Left cardiac atrium (tissue), 4 donors: ENCODE measurements around the gene AGBL4. TPM values are rescaled to one million over a fixed set of nuclear protein-coding genes. Genes with fewer than 3 reads are reported as not detected.
A peak's percentile ranks its signal among the peaks of the same experiment; 100 is the strongest.

Experiments used
- ATAC-seq, 2 donors: fragments of 200-7000 bp; cut with Tn5 transposase; one replicate each; pipeline ENCODE4 v1.9.1; 2020; ENCODE audit warnings: mild to moderate bottlenecking in 2 of 2, moderate library complexity in 2 of 2
- DNase-seq: peaks from one replicate; pipeline ENCODE4 v3.0.0-alpha.2; 2020
- intact Hi-C, 2 donors: fragments of 100-400 bp; cut with DNase I; formaldehyde crosslinking; loops; one replicate each; pipeline versions ENCODE4 v1.14.1 to v1.15.1; 2022 to 2023
- total RNA-seq, 2 donors: library from RNA; stranded (reverse); fragmentation: NEBNext Ultra II Directional; extraction: Animal tissue kit (Norgen Biotek cat#: 25700); gene quantifications; one replicate each; pipeline ENCODE4 v1.2.1, GENCODE V29; 2021
- donor health status: DM: no; HTN: yes; CAD: no.
- donor health status: DM: no; HTN: yes; CAD: no; lungs with severe emphysema.
- donor health status: DM: yes; HTN: yes; CAD: no.
- donor health status: Dilated cardiomyopathy.

Gene AGBL4
- total RNA-seq, 2 donors from 2014 or later = 2.5 to 3.1 TPM

DNA sequence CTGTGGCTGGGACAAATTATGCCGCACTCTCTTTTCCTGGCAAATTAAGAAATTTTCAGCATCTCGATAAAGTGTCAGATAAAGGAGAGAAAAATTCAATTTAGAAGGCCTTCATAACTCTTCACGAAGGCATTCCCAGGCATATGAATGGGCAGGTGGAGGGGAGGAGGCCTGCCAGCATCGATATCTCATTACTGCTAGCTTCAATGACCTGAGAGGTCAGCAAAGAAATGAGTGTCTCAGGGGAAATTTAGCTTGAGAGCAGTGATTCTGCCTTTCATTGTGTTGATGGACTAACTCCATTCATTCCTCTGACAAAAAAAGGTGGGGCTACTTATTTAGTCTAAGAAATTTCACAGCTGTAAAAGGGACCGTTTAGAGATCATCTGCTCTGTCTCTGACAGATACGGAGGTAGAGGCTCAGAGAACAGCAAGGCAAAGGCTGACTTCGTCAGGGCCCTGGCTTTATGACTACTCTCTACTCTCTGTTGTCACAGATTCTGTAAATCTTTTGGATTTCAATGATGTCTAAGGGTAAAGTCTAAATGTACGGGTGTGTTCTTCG lies 1035.0 kb downstream of the AGBL4 start:
- intact Hi-C loops = no loop called here
- no peak for ATAC-seq
- no peak for DNase-seq

DNA sequence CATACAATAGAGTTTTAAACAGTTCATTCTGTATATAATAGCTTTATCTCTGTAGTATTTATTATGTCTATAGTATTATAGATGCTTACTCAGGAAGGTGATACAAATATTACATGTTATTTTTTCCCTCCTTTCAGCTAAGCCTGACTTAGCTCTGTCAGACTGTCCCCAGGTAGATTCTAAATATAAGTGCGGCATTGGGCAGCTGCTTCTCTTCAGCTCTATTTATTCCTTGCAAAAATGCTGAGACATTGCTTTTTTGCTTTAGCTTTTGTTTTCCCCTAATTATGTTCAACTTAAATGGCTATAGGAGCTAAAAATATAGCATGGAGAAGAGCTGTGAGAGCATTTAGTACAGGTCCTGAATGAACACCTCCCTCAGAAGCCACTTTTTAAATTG lies 1043.8 kb downstream of the AGBL4 start:
- no peak for ATAC-seq
- intact Hi-C loops = no loop called here
- no peak for DNase-seq

DNA sequence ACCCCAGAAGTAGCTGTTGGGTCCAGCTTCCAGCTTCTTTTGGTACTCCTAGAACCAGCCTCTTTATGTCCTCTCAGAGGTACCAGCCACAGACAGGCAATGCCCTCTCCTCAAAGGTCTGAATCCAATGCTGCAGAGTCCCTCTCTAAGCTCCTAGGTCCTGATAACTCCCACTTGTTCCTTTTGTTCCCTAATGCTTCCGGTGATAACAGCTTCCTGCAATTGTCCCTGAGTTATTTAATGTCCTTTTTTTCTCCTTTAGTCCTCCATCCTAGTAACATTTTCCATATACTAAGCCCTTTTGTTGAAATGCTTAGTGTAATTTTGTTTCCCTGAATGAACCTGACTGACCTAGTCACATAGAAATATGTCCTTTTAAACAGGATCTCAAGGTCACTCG lies 1045.3 kb downstream of the AGBL4 start:
- DNase-seq (no peak), ATAC-seq (no peak)
- intact Hi-C loops = no loop called here

DNA sequence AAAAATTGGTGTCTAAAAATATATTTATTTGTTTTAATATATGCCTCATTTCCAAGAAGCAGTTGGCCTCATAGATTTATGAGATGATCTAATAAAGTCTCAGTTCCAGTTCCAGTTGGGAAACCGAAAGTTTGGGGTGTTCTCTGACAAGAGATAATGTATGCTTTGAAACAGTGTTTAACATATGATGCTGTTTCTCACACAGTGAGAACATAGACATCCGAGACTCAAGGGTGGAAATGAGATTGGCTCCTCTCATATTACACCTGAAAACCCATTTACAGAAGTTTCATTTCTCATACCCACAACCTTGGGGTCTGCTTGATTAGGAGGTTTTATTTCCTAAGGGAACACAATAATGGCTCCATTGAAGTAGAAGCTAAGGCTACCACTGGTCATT lies 1046.5 kb downstream of the AGBL4 start:
- intact Hi-C loops = no loop called here
- DNase-seq = no peak

DNA sequence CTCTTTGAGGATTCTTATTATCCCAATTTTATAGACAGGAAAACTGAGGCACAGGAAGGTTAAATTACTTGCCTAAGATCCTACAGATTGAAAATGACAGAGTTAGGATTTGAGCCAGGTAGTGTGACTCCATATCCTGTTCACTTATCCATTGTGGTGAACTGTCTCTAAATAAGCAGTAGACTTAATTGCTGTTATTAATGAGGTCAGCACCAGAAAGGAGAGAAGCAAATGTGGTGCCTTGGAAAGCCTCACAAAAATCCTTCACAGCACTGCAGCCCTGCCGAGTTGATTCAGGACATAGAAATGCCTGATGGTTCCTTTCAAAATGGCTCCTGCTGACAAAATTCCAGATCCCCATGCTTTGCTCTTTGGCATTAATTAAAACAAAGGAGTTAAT lies 1053.8 kb downstream of the AGBL4 start:
- intact Hi-C loops = no loop called here
- no peak for ATAC-seq
- no peak for DNase-seq

More for the DNA sequence above, 1046.5 kb downstream of the AGBL4 start:
- no peak for ATAC-seq

DNA sequence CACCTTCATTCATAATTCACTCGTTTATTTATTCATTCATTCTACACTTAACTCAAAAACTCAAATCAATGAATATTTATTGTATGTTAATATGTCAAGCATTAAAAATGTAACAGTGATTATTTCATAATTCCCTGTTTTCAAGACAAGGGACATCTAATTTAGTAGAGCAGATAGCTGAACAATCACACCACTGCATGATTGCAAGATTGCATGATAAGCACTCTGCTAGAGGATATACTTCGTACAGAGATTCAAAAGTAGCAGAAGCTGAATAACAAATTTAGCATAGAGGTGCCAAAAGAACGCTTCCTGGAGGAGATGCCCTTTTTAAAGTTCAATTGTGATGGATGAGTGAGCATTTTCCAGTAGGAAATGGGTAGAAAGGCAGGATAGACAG lies 1056.4 kb downstream of the AGBL4 start:
- ATAC-seq (no peak), DNase-seq (no peak)
- intact Hi-C loops = no loop called here

DNA sequence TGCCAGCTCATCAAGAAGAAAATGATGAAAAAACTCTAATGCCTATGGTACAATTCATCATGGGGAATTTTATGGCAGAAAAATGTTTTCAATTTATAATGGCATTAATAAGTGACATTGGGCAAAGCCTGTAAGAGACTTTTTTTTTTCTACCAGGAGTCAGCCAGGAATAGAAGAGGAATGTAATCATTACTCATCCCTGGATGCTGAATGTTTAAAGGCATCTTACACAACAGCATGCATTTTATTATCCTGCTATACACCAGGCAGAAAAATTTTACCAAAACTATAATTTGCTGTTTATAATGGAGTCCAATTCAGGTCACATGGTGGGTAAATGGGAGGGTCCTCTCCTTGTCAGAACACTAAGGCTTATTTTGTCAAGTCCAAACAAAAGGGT lies 1057.2 kb downstream of the AGBL4 start:
- no peak for DNase-seq
- intact Hi-C loops = no loop called here
- no peak for ATAC-seq

DNA sequence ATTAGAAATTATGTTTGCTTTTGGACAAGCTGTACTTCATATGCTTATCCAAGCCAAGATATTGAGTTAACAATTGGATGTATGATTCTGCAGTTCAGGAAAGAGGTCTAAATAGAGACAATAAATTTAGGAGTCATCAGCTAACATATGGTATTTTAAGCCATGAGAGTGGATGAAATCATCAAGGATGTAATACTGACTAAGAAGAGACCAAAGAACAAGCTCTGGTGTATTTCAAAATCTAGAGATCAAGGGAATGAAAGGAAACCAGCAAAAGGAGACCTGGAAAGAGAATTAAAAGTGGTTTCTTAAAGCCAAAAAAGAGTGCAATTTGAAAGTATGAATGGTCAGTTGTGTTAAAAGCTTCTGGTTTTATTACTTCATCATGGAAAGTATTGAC lies 1063.4 kb downstream of the AGBL4 start:
- ATAC-seq = no peak

DNA sequence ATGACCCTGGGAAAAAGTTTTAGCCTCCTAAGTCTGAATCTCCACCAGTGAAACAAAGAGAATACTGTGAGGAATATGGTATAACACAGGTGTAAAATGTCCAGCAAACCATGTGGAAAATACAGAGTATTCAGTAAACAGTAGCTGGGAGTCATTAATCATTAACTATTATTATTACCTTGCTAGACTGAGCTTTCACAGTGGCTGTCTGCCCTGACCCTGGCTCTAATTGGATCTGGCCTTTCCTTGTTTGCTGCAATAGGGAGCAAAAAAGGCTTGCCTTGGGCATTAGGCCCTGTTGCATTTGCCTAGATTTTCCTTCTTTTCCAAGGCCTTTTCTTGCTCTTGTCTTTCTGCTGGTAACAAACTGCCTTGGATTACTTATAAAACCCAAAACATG lies 1068.0 kb downstream of the AGBL4 start:
- DNase-seq (no peak), ATAC-seq (no peak)
- intact Hi-C loops = no loop called here

More for the DNA sequence above, 1063.4 kb downstream of the AGBL4 start:
- DNase-seq = no peak
- intact Hi-C loops = no loop called here

DNA sequence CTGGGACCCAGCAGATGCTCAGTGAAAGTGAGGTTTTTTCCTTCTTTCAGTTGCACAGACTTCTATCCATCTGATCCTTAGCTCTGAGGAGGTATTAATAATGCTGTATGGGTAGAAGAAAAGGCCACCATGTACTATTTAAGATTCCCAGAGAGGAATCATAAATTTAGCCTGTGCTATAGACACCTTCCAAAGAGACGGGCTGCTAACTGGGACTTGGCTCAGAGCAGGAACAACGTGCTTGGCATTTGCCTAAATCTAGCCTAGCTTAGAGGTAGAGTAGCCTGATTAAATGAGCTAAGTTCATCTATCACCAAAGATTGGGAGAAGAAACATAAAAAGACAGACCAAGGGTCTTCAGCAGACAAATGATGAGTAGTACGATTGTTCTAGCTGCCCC lies 1070.1 kb downstream of the AGBL4 start:
- intact Hi-C loops = no loop called here
- ATAC-seq (no peak), DNase-seq (no peak)

DNA sequence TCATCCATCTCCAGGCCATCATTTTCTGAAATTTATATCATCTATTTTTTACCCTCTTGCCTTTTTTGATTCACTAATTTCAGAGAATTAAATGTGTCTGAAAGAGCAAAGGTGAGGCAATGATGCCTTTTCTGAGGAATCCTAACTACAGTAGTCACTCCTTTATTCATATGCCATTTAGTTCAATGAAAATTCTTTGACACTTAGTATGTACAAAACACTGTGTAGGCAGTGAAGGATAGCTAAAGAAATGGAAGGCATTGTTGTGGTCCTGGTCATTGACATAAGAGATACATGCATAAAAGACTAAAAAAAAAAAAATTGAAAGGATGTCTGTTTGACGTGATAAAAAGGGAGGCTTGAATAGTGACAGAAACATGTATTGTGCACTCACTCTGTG lies 1075.2 kb downstream of the AGBL4 start:
- DNase-seq (no peak), ATAC-seq (no peak)
- intact Hi-C loops = no loop called here

DNA sequence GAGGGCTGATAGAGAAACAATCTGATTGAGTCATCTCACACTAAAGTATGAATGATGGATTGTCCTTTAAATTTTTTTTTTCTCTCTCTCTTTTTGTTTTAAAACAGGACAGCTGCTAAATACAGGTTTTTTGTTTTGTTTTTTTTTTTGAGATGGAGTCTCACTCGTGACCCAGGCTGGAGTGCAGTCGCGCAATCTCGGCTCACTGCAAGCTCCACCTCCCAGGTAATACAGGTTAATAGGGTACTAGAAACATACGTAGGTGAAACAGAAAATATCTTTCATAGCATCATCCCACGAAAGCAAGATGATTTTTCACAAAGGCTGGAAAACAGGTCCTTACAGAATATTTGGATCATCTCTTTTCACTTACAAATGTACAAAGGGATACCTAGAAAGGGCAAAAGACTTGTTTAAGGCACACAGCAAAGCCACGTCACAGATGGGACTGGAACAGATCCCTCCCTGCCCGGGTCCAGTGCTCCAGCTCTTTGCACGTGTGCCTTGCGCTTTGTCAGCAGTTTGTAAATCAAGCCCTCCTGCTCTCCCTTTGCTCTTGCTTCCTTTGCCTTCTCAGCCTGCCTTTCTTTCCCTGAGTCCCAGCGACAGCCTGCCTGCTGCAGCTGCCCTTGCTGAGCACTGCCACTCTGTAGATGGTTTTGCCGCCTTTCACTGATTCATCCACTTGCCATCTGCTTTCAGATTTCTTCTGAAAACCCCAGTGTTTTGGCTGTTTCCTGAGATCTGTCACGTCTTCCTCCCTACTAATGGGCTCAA lies 1075.8 kb downstream of the AGBL4 start:
- intact Hi-C loops = no loop called here
- ATAC-seq (no peak), DNase-seq (no peak)

DNA sequence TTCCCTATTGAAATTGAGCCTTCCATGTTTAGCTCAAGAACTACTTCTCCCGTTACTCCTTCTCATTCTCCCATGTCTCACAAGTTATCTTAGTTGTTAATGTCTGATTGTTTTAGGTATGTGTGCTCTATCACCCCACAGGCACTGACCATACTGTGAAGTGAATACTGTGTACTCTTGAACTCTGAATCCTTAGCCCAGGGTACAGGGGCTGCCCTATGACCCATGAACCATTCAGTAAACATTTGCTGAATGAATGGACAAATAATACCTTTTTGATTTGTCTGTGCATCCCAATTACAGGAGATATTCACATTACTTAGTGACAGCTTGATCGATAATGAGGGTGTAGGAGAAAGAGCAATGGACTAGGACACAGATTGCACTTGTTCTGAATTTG lies 1077.7 kb downstream of the AGBL4 start:
- DNase-seq = no peak
- intact Hi-C loops = no loop called here
- no peak for ATAC-seq

DNA sequence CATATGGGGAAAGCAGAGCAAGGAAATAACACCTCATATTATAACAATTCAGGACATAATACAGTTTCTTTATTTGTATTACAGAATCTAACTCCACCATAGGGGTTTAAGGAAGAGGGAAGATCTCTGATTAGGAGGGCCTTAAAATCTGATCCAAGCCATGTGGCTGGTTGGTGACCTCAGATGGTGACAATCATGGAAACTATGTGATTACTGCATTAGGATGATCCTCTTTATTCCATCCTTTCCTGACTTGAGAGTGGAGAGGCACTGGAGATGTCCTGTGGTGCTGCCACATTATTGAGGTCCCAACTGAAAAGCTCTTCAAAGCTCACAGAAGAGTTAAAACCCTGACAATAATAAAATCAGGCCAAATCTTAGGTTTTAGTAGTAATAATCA lies 1078.9 kb downstream of the AGBL4 start:
- ATAC-seq = no peak
- no peak for DNase-seq
- intact Hi-C loops = no loop called here

DNA sequence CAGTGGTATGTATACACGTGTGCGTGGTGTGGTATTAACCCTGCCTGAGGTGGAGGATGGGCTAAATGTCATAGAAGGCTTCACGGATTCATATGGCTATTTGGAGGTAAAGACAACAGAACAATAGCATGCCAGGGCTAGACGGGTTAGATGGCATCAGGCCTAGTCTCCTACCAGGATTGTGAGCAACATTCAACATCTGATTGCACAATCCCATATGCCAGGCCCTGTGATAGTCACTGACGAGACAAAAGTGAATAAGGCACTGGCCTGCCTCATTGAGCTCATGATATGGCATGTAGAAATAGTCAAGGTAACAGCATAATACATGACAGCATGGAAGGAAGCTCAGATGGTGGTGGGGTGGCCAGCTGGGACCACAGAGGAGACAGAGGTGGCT lies 1079.9 kb downstream of the AGBL4 start:
- DNase-seq = no peak
- ATAC-seq = no peak
- intact Hi-C loops = no loop called here

DNA sequence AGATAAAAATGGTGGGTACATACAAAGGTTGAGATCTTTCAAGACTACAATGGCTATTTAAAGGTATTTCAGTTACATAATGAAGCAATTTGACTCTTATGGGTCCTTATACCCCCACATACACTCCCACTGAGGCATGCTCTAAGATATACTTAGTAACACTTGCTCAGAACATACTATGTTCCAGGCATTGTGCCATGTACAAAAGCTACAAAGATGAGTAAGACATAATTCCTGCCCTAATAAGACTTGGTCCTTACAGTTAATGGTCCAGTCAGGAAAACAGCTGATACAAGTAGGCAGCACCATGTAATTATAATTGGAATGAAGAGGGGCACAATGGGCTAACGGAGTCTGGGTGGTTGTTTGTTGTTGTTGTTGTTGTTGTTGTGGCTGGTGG lies 1080.4 kb downstream of the AGBL4 start:
- intact Hi-C loops = no loop called here
- ATAC-seq (peak in 1 of 2 donors; percentile 79), DNase-seq (no peak)

DNA sequence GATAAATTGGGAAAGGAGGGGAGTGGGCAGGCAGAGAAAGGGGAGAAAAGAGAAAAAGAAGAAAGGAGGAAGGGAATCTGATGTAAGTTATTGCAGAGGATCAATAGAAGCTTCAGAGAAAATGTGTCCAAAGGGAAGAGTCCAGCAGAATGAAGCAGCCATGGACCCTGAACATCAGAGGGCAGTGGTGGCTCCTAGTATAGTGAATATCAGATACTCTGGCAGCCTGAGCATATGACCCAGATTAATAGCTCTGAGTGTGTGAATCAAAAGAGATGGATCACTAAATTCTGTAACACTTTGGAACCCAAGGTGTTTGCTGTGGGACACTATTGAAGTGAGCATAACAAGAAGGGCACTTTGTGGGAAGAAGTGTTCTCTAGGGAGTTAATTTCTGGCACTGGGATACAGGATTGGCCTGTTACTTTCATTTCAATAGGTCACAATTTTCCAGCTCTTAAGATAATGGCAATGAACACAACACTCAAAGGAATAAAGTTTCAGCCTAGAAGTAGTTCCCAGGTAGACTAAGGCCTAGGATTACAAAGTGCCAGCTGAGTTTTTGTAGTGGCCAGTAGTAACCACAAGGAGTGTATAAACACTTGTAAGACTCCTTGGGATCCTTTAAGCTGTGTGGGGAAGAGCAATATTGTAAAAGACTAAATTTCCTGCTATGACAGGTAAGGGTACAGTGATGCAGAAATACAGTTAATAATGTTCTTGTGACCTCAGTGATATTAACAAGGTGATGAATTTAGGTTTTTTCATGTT lies 1082.6 kb downstream of the AGBL4 start:
- ATAC-seq (no peak), DNase-seq (no peak)
- intact Hi-C loops = no loop called here

DNA sequence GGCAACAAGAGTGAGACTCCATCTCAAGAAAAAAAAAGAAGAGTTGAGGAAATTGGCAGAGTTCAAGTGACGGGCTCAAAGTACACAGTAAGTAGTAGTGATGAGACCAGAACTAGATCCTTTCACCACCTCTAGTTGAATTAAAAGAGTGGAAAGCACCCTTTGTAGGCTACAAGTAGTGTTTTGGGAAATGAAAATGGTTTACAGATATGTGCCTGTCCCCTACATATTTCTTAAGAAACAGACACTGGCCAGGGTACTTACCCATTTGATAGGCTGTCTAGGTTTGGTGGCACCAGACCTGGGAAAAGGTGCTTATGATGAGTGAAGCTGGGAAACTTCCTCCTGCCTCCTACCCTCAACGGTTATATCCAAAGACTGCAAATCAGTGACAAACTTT lies 1083.4 kb downstream of the AGBL4 start:
- ATAC-seq = no peak
- intact Hi-C loops = no loop called here
- DNase-seq = no peak

DNA sequence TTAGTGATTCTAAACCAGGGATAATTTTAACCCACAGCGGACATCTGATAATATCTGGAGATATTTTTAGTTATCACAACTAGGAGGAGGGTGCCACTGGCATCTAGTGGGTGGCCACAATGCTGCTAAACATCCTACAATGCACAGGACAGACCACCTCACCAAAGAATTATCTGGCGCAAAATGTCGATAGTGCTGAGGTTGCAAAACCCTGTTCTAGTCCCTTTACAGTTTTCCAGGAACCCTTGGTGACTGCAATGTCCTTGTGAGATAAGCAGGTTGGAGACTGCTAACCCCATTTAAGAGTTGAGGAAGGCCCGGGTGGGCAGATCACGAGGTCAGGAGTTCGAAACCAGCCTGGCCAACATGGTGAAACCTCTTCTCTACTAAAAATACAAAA lies 1083.9 kb downstream of the AGBL4 start:
- ATAC-seq = no peak
- intact Hi-C loops = no loop called here

DNA sequence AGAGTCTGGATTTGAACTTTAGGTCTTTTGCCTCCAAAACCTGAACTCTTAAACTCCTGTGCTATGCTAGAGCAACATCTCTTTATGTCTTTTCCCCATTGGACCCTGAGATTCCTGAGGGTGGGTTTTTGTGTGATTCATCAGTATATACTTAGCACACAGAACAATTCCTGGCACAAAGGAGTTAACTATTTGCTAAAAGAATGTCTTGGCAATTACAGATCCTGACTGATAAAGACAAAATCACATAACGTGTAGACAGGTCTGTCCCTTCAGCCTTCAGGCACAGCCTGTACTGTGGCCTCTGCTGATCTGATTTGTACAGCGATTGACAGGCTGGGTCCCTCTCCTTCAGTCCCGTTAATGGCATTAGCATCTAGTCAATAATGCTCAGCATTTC lies 1084.7 kb downstream of the AGBL4 start:
- intact Hi-C loops = no loop called here
- DNase-seq (no peak), ATAC-seq (no peak)

More for the DNA sequence above, 1083.9 kb downstream of the AGBL4 start:
- no peak for DNase-seq

DNA sequence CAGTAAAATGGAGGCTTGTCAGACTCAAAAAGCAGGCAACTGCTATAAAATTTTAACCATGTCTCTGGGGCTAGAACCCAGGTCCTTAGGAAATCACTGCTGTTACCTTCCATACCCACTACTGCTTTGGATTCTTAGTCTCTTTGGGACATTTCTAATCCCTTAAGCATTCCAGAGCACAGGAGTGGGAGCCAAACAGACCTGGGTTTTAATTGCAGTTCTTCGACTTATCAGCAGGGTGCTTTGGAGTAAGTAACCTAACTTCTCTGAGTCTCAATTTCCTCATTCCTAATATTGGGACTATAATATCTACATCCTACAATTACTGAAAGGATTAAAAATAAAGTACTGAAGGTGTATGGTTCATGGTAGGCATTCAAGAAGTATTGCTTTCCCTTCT lies 1086.0 kb downstream of the AGBL4 start:
- ATAC-seq (no peak), DNase-seq (no peak)
- intact Hi-C loops = no loop called here
